Erythroblast (primary cell): Measurements from ENCODE around the gene BACE1-AS.

Source experiments
- GATA1 ChIP-seq: IDR thresholded peaks from 2 replicates; pipeline ENCODE4 v1.6.1; 2011; ENCODE audit warnings: low read depth, mild to moderate bottlenecking, control low read depth, low read length, moderate library complexity
- POLR2A ChIP-seq: IDR thresholded peaks from 2 replicates; pipeline ENCODE4 v1.6.1; 2011; ENCODE audit warnings: mild to moderate bottlenecking, low read length

DNA sequence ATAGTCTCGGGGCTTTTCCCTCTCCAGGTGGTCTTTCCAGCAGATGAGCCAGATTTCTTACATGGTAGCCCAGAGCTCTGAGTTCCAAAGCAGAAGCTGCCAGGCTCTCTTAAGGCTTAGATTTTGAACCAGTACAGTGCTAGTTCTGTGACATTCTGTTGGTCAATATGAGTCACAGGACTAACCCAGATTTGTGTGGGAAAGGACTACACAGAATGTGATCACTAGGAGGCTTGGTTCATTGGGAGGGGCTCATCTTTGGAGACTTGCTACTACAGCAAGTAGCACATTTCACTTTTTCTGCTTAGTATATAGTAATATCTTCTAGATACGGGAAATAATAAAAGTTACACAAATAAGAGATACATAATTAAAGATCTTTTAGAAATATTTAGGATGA is 34.6 kb upstream of the BACE1-AS start:
- no peak for TF ChIP-seq POLR2A
- no peak for TF ChIP-seq GATA1
